IPS DF 19.7 (cell line): Measurements from ENCODE around the gene SLC47A2.
A peak's percentile ranks its signal among the peaks of the same experiment; 100 is the strongest.

Experiments used
- DNase-seq: peaks from one replicate; pipeline ENCODE4 v3.0.0-alpha.2; 2013; ENCODE audit warnings: low read depth, low spot score

The SLC47A2 gene

DNA sequence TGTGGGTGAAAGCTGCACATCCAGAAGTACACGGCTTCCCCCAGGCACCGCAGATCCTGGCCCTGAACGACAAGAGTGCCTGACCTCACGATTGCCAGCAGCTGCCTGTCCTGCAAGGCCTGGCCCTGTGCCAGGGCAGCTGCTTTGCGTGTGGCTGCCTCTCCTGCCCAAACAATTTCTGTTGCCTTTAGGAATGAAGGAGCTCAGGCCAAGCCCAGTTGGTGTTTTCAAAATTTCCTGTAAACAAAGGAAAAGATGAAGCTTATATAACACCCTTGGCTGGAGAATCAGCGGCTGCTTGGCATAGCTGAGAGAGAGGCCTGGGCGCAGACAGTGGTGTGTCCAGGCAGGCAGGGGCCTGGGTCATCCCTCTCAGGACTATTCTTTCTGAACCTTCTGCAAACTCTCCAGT lies 11.7 kb upstream of the SLC47A2 start:
- no peak for DNase-seq

- DNase-seq = no peak
These were observed 11.2 kb upstream of the SLC47A2 start for GRCh38 chr17:19727501-19728078.

DNA sequence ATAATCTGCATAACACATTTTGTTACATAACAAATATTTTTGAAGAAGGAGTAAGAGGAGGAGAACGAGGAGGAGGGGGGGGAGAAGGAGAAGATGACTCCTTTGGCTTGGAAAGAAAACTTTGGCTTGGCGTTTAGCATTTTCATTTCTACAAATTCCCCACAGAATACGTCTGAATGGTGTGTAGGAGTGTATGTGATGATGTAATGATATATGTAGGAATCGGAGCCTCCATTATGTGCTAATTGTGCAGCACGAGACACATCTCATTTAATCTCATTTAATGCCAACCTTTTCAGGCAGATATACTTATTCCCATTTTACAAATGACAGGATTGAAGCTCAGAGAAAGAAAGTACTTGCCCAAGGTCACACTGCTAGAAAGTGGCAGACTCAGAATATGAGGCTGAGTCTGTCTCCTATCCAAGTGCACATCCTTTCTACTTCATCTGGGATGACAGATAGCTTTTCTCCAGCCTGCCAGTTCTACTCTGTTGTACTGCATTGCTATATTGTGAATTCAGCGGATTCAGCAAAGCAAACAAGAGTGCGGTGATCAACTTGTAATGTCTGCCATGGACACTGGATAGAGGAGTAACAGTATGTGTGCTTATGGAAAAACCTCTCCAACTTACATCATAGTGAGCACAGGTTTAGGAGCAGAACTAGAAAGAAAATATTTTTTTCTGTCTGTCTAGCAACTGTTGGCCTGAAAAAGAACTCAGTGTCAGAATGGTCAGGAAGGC lies 10.4 kb upstream of the SLC47A2 start:
- DNase-seq = no peak

GRCh38 chr17:19725486-19725885 lies 9.1 kb upstream of the SLC47A2 start:
- no peak for DNase-seq

GRCh38 chr17:19724501-19725420 lies 8.4 kb upstream of the SLC47A2 start:
- no peak for DNase-seq

- no peak for DNase-seq
These were observed 7.6 kb upstream of the SLC47A2 start for GRCh38 chr17:19723964-19724363.

DNA sequence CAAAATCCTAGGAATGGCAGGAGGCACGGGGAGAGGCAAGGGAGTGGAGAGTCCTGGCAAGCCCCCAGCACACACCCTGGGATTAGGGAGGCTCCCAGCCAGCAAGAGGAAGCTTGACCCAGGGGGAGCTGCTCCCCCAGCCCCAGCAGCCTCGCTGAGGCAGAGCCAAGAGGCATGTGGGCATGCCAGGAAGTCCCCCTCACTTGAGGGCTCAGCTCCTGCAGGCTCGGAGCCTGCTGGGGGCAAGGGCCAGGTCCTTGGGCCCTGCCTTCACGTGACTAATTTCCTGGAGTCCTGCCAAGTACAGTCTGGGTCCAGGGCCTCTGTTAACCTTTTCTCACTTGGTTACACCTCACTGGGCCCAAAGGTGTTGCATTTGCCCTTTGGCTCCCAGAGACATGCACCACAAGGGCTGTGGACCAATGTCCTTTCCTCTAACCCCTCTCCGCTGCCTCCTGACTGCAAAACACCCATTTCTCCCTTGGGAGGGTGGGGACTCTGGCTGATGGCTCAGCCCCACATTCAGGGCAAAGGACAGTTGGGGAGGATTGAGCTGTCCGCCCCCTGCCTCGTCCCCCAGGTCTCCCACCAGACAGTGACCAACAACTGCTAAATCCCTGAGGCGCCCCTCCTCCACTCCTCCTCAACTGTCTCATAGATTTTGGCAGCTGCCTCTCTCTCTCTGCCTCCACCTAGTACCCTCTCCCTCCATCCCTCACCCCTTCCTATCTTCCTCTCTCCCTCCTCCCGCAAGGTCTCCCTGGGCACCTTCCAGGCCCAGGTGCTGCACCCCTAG lies 4.4 kb upstream of the SLC47A2 start:
- no peak for DNase-seq

- DNase-seq = no peak
These were observed 3.8 kb upstream of the SLC47A2 start for GRCh38 chr17:19720210-19720475.

- DNase-seq = no peak
These were observed 3.2 kb upstream of the SLC47A2 start for GRCh38 chr17:19719355-19720209.

- DNase-seq = peak; percentile 25
These were observed 2.4 kb upstream of the SLC47A2 start for GRCh38 chr17:19718613-19719354.

GRCh38 chr17:19718041-19718612 lies 1.7 kb upstream of the SLC47A2 start:
- no peak for DNase-seq

- no peak for DNase-seq
These were observed 1.1 kb upstream of the SLC47A2 start for GRCh38 chr17:19717411-19717908.

DNA sequence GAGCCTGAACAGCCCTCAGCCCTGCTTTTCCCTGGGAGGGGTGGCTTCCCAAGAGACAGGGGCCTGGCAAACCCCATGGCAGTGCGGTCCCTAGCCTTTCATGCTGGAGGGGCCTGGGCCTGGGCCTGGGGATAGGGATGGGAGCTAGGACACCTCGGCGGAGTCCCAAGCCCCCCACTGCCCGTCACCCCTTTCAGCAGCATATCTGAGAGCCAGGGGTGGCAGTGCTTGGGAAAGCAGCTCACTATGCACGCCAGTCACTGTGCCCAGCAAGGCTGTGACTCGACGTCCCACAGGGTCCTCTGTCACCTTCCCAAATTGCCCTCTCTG lies 612 bp upstream of the SLC47A2 start:
- no peak for DNase-seq

DNA sequence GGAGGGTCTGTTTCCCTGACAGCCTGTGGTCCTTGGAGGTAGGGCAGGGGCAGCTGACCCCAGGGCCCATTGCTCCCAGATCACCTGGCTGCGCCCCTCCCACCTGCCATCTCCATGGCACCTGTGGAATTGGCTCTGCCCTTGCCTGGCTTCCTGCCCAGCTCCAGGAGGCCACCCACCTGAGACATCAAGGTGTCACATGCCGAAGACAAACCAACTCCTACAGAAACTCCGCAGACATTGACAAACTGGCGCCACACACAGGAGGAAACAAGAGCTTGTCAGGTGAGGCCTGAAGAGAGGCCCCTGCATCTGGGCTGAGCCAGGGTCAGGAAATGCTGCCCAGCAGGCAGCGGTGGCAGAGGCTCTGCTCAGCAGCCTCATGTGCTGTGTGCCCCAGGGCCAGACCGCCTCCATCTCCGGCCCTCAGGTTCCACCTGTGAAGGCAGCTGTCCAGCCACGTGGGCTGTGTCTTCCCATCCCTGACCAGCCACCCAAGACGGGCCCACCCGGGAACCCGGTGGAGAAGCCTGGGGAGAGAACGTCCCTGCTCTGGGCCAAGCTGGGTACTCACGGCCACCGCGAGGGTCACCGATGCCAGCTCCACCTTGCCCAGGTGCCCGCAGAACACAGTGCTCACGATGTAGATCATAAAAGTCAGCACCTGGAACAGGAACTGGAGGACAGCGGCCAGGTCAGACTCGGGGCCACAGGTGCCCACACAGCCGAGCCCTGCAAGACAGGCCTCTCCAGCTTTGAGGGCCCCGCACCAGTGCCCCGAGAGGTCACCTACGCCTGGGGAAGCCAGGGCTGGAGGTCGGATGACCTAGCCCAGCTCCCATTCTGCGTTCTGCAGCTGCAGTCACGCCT lies 1.6 kb downstream of the SLC47A2 start:
- DNase-seq = no peak

GRCh38 chr17:19713901-19714361 lies 2.5 kb downstream of the SLC47A2 start:
- DNase-seq = no peak

DNA sequence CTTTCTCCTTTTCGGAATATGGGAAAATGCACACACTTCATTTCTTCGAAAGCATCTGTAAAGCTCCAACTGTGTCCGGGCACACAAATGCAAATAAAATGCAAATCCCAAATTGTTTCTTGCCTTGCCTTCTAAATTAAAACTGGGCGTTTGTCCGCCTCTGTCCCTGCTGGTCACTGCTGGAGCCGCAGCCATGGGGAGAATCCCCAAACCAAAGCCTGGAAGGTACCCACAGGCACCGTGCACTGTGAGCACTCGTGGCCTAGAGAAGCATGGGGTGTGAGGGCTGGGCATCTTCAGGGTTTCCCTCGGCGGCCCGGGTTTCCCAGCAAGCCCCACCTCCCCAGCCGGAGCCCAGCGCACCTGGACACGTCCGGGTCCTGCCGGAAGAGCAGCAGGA lies 2.9 kb downstream of the SLC47A2 start:
- DNase-seq = no peak

DNA sequence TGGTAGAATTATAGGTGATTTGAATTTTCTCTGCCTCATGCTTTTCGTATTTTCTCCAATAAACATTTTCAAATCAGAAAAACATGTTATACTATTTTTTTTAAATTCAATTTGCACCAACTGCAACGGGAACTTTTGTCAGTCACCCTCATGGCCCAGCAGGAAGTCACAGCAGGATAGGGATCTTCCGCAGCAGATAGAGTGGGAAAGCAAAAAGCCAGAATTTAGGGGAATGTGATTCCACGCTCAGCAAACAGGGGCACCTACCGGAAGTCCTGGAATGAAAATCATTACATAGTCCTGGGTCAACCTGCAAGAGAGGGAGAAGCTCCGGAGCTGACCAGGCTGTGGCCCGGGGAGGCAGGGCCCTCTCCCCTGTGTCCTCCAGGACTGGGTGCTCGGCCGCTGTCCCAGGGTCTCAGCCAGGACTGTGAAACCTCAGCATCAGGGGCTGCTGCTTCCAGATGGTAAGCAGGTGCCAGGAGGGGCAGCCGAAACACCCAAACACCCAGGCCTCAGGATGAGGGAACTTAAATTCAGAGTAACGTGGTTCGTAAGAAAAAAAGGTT lies 3.9 kb downstream of the SLC47A2 start:
- no peak for DNase-seq

- DNase-seq = no peak
These were observed 6.5 kb downstream of the SLC47A2 start for GRCh38 chr17:19709841-19710240.
